Immature natural killer cell (primary cell): ENCODE measurements around the gene RFLNA. TPM values are rescaled to one million over a fixed set of nuclear protein-coding genes. Genes with fewer than 3 reads are reported as not detected.
"Not testable (repeated sequence)": the region's sequence is repeated elsewhere in the genome, so short reads cannot be mapped to it uniquely, and the experiment has no call there.

ENCODE experiments used
- DNase-seq, 3 donors: peaks; one replicate each; pipeline ENCODE4 v3.0.0; 2022; ENCODE audit warnings: mixed read lengths in 1 of 3
- H3K27ac Mint-ChIP-seq, 6 donors: one replicate each; pipeline ENCODE4 v1.8.0; 2020; ENCODE audit warnings: mixed read lengths in 6 of 6, mild to moderate bottlenecking in 5 of 6, inconsistent platforms in 4 of 6, moderate library complexity in 3 of 6
- H3K27me3 Mint-ChIP-seq, 3 donors: one replicate each; pipeline ENCODE4 v1.8.0; 2020 to 2021; ENCODE audit warnings: low read depth in 3 of 3, mild to moderate bottlenecking in 3 of 3, mixed read lengths in 3 of 3, moderate library complexity in 3 of 3, inconsistent platforms in 1 of 3
- H3K36me3 Mint-ChIP-seq, 3 donors: one replicate each; pipeline ENCODE4 v1.8.0; 2020; ENCODE audit warnings: mixed read lengths in 3 of 3, inconsistent platforms in 2 of 3, mild to moderate bottlenecking in 2 of 3
- H3K4me1 Mint-ChIP-seq, 2 donors: one replicate each; pipeline ENCODE4 v1.8.0; 2020; ENCODE audit warnings: inconsistent platforms in 2 of 2, mild to moderate bottlenecking in 2 of 2, mixed read lengths in 2 of 2, moderate library complexity in 1 of 2
- H3K4me3 Mint-ChIP-seq, 5 donors: one replicate each; pipeline ENCODE4 v1.8.0; 2020; ENCODE audit warnings: mild to moderate bottlenecking in 5 of 5, mixed read lengths in 5 of 5, inconsistent platforms in 3 of 5, moderate library complexity in 3 of 5
- H3K9me3 Mint-ChIP-seq, 6 donors: one replicate each; pipeline ENCODE4 v1.8.0; 2020; ENCODE audit warnings: mild to moderate bottlenecking in 6 of 6, mixed read lengths in 6 of 6, inconsistent platforms in 4 of 6, moderate library complexity in 3 of 6
- polyA plus RNA-seq, 3 donors: library from polyadenylated mRNA; unstranded; fragments of 300-500 nt; fragmentation: Illumina TruSeq; gene quantifications; one replicate each; pipeline ENCODE4 v1.2.3, GENCODE V29; 2021

The RFLNA gene
- polyA plus RNA-seq, 3 donors from 2014 or later = not detected

DNA sequence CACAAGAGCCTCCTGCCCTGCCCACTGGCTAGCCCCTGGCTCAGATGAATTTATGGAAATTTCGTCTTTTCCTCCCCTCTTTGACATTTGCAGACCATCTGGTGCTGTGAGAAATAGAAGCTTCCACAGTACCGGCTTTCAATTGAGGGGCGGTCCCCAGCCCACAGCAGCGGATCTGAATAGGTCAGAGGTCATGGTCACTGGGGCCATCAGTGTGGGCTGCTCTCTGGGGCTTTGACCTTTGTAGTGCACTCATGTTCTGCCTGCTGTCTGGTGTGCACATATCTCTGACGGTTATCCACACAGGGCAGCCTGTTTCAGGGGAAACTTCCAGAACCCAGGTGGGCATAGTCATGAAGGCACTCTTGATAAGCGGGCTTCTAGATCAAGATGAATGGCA lies 2.5 kb upstream of the RFLNA start:
- H3K36me3 Mint-ChIP-seq = no peaks in the 10 kb centered on the region
- no peak overlapping the region for H3K27ac Mint-ChIP-seq
- H3K4me3 Mint-ChIP-seq = no peak overlapping the region
- H3K9me3 Mint-ChIP-seq = no peaks in the 10 kb centered on the region
- DNase-seq = no peak
- H3K4me1 Mint-ChIP-seq = no peaks in the 10 kb centered on the region
- peaks cover 3 to 18% (median 14%) of the 10 kb centered on the region in 3 donors for H3K27me3 Mint-ChIP-seq

GRCh38 chr12:124293286-124294003 lies 1.4 kb upstream of the RFLNA start:
- Mint-ChIP-seq H3K27ac (no peak overlapping the region), H3K27me3 (peaks cover 3 to 18% (median 14%) of the 10 kb centered on the region in 3 donors), H3K4me1 (no peaks in the 10 kb centered on the region), H3K9me3 (no peaks in the 10 kb centered on the region), H3K4me3 (no peak overlapping the region), H3K36me3 (no peaks in the 10 kb centered on the region)
- DNase-seq = no peak

- no peak overlapping the region for H3K4me3 Mint-ChIP-seq
- H3K9me3 Mint-ChIP-seq = no peaks in the 10 kb centered on the region
- peaks cover 6 to 20% (median 14%) of the 10 kb centered on the region in 3 donors for H3K27me3 Mint-ChIP-seq
- H3K4me1 Mint-ChIP-seq = no peaks in the 10 kb centered on the region
- H3K36me3 Mint-ChIP-seq = no peaks in the 10 kb centered on the region
- DNase-seq = no peak
- H3K27ac Mint-ChIP-seq = no peak overlapping the region
Measured at GRCh38 chr12:124295431-124296058, 652 bp downstream of the RFLNA start.

GRCh38 chr12:124296295-124296915 lies 1.5 kb downstream of the RFLNA start:
- Mint-ChIP-seq H3K36me3 (no peaks in the 10 kb centered on the region), H3K27me3 (peaks cover 6 to 20% (median 14%) of the 10 kb centered on the region in 3 donors), H3K9me3 (no peaks in the 10 kb centered on the region), H3K4me3 (no peak overlapping the region), H3K4me1 (no peaks in the 10 kb centered on the region), H3K27ac (no peak overlapping the region)
- DNase-seq = no peak

DNA sequence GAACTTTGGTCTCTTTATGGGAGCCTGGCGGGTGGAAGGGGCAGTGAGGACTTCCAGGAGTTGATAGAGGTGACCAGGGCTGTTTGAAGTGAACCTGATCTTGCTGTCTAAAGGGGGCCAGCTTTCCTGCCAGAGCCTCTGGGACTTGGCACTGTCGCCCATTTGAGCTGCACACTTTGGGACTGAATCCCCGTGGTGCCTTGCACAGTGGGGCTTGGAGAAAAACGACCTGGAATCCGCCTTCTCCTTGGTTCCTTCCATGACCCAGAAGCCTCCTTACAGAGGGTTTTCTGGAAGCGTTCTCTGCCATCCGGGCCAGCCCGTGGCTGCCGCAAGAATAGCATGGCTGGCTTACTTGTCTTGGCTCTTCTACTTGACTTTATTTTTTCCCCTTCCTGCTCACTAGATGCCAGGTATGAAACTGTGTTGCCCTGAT lies 2.0 kb downstream of the RFLNA start:
- Mint-ChIP-seq H3K9me3 (no peaks in the 10 kb centered on the region), H3K4me1 (no peaks in the 10 kb centered on the region), H3K36me3 (no peaks in the 10 kb centered on the region), H3K27ac (no peak overlapping the region), H3K4me3 (no peak overlapping the region), H3K27me3 (peaks cover 6 to 20% (median 14%) of the 10 kb centered on the region in 3 donors)
- no peak for DNase-seq

DNA sequence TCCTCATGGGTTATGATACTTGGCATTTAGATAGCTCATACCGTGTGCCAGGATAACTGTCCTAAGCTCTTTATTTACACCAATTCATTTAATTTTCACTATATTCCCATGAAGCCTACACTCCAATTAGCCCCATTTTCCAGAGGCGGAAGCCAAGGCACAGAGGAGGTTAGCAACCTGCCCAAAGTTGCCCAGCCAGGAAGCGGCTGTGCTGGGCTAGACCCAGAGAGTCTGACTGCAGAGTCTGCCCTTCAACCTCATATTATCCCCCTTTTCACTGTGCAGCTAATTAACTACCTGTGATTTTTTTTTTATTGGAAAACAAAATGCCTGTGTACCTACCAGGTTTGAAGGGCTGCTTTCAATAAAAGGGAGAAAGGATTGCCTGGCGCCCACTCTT lies 2.5 kb downstream of the RFLNA start:
- Mint-ChIP-seq H3K4me1 (no peaks in the 10 kb centered on the region), H3K9me3 (no peaks in the 10 kb centered on the region), H3K36me3 (no peaks in the 10 kb centered on the region), H3K27me3 (peaks cover 3 to 20% (median 14%) of the 10 kb centered on the region in 3 donors), H3K27ac (no peak overlapping the region), H3K4me3 (no peak overlapping the region)
- DNase-seq = no peak

GRCh38 chr12:124297856-124298255 lies 3.0 kb downstream of the RFLNA start:
- Mint-ChIP-seq H3K27me3 (peaks cover 3 to 18% (median 11%) of the 10 kb centered on the region in 3 donors), H3K4me3 (no peak overlapping the region), H3K9me3 (no peaks in the 10 kb centered on the region), H3K36me3 (no peaks in the 10 kb centered on the region), H3K27ac (no peak overlapping the region), H3K4me1 (no peaks in the 10 kb centered on the region)
- no peak for DNase-seq

GRCh38 chr12:124298685-124299410 lies 4.0 kb downstream of the RFLNA start:
- H3K4me1 Mint-ChIP-seq = no peaks in the 10 kb centered on the region
- no peaks in the 10 kb centered on the region for H3K9me3 Mint-ChIP-seq
- no peaks in the 10 kb centered on the region for H3K36me3 Mint-ChIP-seq
- DNase-seq = no peak
- H3K27me3 Mint-ChIP-seq = peaks cover 3 to 17% (median 9%) of the 10 kb centered on the region in 3 donors
- no peak overlapping the region for H3K4me3 Mint-ChIP-seq
- no peak overlapping the region for H3K27ac Mint-ChIP-seq

DNA sequence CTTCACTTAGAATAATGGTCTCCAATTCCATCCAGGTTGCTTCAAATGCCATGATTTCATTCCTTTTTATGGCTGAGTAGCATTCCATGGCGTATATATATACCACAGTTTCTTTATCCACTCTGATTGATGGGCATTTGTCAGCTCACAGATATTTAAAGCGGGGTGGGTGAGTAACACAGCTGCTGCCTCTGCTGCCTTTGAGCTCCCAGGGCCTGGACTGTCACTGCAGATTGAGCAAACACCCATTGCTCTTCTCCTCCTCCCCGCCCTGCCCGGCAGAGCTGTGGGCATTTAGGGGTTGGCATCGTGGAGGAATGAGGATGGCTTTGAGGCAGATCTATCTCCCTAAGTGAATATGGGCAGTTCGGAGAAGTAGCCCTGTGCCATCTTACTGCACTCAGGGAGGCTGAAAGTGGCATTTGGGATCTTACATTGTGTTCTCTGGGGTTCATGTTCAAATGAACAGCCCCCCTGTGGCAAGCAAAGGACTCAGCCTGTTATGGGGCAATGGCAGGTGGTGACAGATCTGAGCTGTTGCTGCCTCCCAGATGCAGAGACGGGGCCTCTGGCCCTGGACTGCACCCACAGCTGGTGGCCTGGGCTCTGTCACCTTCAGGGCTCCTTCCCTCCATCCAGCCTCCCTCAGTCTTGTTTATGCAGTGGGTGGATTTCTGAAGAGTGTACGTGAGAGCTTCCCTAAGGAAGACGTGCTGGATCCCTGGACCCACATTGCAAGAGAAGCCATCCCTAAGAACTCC lies 4.9 kb downstream of the RFLNA start:
- Mint-ChIP-seq H3K4me1 (no peaks in the 10 kb centered on the region), H3K4me3 (no peak overlapping the region), H3K27me3 (peaks cover 3 to 14% (median 9%) of the 10 kb centered on the region in 3 donors), H3K9me3 (no peaks in the 10 kb centered on the region), H3K36me3 (no peaks in the 10 kb centered on the region), H3K27ac (no peak overlapping the region)
- DNase-seq = no peak

DNA sequence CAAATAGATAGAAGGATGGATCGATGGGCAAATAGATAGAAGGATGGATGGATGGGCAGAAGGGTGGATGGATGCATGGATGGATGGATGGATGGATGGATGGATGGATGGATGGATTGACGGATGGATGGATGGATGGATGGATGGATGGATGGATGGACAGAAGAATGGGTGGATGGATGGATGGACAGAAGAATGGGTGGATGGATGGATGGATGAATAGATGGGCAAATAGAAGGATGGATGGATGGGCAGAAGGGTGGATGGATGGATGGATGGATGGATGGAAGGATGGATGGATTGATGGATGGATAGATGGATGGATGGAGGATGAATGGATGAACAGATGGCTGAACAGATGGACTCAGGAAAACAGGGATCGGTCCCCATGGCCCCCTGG lies 5.8 kb downstream of the RFLNA start:
- peaks cover 3 to 14% (median 9%) of the 10 kb centered on the region in 3 donors for H3K27me3 Mint-ChIP-seq
- not testable (repeated sequence) for DNase-seq, H3K4me3 Mint-ChIP-seq, H3K9me3 Mint-ChIP-seq, H3K4me1 Mint-ChIP-seq, H3K27ac Mint-ChIP-seq, H3K36me3 Mint-ChIP-seq

- no peaks in the 10 kb centered on the region for H3K9me3 Mint-ChIP-seq
- H3K36me3 Mint-ChIP-seq = no peaks in the 10 kb centered on the region
- H3K27ac Mint-ChIP-seq = no peak overlapping the region
- peaks cover 4 to 11% (median 5%) of the 10 kb centered on the region in 3 donors for H3K27me3 Mint-ChIP-seq
- H3K4me1 Mint-ChIP-seq = no peaks in the 10 kb centered on the region
- no peak for DNase-seq
- no peak overlapping the region for H3K4me3 Mint-ChIP-seq
Measured at GRCh38 chr12:124301084-124301654, 6.3 kb downstream of the RFLNA start.

DNA sequence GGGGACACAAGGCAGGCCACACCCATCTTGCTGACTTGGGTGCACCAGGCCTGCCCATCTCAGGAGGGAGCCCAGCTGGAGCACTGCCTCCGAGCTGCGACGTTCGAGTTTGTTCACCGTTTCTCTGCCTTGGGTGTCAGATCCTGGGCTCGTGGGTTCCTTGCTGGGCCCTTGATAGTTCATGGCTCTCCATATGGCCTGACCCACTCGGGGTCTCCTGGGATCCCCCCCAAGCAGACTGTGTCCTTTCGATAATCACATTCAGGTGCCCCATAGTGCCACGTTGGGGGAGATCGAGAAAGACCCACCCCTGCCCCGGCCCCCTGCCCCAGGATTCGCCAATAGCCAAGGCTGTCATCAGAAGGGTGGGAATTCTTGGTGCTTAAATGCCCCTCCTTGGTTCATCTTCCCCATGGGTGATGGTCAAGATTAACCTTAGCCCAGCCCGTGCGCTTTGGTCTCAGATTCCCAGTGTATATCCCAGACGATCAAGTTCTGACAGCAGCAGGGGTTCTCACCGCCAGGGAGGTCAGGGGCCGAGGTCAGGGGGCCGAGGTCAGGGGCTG lies 7.4 kb downstream of the RFLNA start:
- no peaks in the 10 kb centered on the region for H3K36me3 Mint-ChIP-seq
- H3K27me3 Mint-ChIP-seq = peaks cover 1 to 4% (median 2%) of the 10 kb centered on the region in 3 donors
- H3K4me1 Mint-ChIP-seq = no peaks in the 10 kb centered on the region
- no peak overlapping the region for H3K27ac Mint-ChIP-seq
- H3K9me3 Mint-ChIP-seq = no peaks in the 10 kb centered on the region
- no peak overlapping the region for H3K4me3 Mint-ChIP-seq
- no peak for DNase-seq
